NCI-H774 (cell line): Measurements from ENCODE around the gene GJC2.

Source experiments
- DNase-seq: peaks from one replicate; lab custom pipeline; 2025; lab: John Stamatoyannopoulos, UW

The GJC2 gene

DNA sequence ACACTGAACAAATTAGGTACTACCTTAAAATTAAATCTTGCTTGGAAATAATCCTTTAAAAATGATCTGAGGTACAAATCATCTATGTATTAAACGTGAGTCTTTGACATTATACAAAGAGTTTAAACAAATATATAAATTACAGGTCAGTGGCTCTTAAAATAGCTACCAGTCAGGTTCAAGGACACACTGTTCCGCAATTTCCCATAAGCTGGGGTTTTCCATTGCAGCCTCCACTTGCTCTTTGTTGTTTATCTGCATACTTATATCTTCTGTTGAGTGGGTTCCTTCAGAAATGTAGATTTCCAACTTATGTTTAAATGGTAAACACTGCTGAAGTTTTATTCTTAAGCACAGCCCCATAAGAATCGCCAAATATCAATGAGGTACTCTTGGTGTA, 34.9 kb upstream of the GJC2 start:
- no peak for DNase-seq

DNA sequence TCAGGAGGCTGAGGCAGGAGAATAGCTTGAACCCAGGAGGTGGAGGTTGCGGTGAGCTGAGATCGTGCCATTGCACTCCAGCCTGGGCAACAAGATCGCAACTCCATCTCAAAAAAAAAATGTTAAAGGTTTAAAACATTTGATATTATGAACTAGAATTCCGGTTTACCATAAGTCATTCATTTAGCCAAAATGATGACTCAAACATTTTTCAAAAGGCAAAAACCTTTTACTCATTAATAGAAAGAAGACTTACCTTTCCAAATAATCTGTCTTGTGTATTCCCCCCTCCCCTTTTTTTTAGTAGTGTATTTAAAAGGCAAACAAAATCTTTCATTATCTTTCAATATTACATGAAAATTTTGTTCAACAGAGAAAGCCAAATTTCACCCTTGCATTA, 32.4 kb upstream of the GJC2 start:
- DNase-seq = no peak

DNA sequence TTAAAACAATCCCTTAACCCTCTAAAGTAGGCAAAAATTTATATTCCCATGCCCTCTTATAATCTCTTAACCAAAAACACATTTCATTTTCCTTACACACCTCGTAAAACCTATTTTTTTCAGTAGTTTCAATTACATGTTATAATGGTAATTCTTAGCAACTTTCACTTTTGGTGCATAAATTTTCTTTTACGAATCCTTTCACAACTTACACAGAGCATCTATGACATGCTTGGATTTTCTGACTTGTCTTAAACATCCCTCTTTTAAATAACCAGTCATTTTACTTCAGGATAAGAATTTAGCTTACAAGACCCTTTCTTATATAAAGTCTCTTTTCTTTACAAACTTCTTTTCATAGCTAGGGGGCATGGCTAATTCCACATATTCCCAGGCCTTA, 31.7 kb upstream of the GJC2 start:
- no peak for DNase-seq

DNA sequence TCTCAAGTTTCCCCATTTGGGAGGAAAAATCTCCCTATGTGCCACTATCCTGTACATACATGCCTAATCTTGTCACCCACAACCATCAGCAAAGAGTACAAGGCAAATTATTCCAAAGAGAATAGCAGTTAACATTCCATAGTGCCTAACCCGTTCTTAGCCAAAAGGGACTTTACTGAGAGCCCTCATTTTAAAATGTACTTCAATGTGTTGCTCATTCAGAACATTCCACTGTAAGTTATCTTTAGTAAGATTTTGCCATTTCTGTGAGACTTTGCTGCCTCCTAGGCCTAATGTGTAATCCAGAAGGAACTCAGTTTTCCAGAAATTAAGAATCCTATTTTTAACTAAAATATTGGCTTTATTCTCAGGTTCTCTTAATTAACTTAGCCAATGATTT, 29.4 kb upstream of the GJC2 start:
- no peak for DNase-seq

DNA sequence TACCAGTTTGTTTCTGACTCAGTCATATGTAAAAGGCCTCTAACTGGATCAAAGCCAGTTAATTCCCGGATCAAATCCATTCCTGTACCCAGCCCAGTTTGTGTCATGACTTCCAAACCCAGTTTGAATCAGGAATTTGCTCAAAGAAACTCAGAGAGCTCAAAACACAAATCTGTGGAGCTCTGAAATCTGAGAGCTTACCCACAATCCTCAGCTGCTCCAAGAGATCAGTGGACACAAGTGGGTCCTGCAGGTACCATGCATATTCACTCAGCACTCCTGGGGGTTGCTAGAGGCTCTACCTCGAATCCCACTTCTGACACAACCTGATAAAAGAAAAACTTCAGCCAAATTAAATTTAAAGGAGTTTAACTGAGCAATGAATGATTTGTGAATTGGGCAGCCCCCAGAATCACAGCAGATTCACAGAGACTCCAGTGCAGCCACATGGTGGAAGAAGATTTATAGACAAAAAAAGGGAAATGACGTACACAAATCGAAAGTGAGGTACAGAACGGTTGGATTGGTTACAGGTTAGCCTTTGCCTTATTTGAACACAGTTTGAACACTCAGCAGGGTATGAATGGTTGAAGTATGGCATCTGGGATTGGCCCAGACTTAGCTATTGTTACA, 28.8 kb upstream of the GJC2 start:
- DNase-seq = no peak

DNA sequence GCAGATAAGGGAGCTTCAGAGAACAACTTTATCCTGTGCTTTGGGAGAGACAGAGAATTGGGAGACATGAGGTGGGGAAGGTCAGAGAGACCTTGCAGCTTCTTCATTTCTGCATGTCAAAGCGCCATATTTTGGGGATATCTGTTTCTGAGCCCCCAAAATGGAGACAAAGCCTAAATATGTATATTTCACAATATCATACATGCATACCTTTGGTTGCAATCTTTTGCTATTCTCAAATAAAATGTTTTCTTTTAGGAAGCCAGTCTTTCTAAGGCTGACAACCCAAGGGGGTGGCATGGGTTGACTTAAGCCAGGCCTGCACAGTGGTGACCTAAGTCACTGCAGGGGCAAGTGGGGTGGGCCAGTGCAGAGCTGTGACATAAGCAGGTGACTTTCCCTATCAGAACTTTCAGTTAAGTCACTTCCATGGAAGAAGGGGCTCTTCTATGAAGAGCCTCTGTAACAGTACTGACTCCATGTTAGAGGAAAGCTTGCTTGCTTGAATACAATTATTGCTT, 26.7 kb upstream of the GJC2 start:
- DNase-seq = no peak

DNA sequence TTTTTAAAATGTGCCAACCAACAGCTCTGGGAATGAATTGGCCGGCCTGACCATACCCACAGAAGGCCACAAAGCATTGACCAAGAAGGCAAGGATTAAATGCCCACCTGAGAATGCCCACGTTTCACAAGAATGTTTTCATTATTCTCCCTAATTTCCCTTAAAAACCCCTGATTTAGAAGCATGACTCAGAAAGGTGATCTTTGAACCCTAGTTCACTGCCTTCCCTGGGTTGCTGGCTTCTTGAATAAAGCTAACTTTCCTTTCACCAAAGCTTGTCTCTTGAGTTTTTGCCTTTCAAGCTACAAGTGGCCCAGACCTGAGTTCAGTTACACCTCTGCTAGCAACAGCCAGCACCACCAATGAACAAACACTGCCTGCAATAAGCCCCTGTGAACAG, 26.2 kb upstream of the GJC2 start:
- no peak for DNase-seq

DNA sequence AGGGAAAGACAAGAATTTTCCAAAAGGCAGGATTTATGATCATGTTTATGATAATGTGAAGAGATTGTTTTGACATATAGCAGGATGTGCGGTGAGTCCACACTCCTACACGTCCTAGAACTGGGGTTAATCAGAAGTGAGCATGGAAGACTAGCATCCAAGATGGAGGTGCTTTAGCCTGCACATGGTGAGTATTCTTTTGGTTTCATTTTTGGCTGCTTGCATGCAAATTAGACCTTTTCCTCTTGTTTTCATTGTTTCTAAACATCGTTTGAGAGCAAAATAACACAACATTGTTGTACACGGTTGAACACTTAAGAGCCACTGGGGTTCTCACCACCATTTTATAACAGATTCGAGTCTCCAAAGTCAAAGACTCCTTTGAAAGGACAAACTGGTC, 24.5 kb upstream of the GJC2 start:
- no peak for DNase-seq

DNA sequence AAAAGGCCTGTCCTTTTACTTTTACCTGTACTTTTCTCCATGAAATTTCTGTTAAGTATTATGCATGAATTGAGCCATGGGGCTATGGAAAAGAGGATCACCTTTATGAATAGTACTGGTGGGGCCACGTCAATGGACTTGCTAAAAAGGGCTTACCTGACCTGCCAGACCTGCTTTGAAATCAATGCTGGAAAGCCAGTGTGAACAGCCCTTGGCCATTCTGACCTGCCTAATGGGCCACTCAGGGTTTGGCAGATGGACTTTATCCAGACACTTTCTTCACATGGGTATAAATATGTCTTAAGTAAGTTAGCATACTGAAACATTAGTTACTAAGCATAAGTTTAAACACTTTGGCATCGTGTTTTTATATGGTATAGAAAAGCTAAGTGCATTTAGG, 18.0 kb upstream of the GJC2 start:
- DNase-seq = no peak

DNA sequence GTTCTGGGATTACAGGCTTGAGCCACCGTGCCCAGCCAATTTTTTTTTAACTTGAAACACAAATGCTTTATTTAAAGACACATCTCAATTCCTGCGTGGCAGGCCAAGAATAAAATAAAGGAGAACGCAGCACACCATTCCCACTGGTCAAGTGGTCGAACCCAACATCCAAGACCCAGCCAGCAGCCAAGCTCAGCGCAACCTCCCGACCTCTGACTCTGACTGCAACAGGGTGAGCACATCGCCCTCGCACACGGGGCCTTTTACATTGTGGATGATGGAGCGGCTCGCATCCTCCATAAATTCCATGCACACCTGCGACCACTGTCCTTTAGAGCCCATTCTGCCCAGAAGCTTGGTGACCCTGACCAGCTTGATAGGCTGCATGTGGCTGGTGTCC, 15.1 kb upstream of the GJC2 start:
- DNase-seq = no peak

DNA sequence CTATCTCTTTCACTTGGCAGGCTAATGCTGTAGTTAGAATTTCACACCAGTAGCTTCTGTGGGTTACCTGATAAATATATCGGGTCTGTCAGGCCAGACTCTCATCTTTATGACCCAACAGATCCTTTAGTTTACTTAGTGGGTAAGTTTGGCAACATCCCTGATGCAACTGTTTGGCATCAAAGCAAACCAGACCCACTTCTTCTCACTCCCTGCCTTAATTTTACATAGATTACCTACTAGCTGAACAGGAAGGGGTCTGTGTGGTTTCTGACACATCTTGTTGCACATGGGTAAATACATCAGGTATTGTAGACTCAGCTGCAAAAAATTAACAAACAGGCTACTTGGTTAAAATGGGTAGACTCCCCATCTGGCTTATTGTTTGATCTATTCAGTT, 12.8 kb upstream of the GJC2 start:
- no peak for DNase-seq

DNA sequence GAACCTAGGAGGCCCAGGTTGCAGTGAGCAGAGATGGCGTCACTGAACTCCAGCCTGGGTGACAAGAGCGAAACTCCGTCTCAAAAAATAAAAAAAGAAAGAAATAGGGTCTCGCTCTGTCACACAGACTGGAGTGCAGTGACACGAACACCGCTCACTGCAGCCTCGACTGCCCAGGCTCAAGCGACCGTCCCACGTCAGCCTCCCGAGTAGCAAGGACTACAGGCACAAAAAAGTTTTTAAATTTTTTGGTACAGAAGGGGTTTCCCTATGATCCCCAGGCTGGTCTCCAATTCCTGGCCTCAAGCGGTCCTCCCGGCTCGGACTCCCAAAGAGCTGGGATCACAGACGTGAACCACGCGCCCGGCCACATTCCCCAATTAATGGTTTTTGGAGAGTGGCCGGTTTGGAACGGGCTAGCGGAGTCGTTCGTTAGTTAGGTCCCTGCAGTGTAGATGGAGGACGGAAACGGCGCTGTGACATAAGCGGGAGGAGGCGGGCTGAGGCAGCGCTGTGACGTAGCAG, 10.3 kb upstream of the GJC2 start:
- no peak for DNase-seq

DNA sequence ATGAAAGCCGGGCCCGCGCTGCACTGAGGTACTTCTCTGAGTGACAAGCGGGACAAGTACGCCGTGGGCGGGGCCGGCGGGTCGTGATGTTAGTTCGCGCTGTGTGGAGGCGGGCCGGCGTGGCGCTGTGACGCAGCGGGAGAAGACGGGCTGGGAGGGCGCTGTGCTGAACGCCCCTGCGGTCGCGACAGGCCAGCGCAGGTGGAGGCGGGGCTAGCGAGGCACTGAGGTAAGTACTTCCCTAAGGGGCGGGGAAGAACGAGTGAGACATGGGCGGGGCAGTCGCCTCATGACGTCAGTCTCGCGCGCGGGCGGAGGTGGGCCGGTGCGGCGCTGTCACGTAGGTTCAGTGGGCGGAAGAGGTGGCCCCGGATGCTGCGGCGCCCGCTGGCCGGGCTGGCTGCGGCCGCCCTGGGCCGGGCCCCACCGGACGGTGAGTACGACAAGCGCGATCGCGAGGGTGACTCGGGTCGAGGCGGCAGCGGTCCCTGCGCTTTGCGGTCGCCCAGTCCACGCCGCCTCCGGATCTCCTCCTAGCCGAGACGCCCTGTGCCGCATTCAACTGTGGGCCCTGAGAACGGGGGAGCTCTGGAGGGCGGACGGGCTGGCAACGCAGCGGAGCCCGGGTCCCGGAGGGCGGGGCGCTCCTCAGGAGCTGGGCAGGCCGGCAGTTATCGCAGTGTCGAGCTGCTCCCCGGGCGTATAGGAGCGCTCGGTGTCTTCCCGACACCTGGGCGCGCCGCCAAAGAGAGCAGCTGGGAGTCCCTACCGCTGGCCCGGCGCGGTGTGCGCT, 9.6 kb upstream of the GJC2 start, which contains the start of gene GUK1:
GUK1 (plus strand) TSS at position 349 of the 793 bp plus-strand sequence; CDS start at position 373, 24 bp downstream.
- peak; percentile 99 for DNase-seq

DNA sequence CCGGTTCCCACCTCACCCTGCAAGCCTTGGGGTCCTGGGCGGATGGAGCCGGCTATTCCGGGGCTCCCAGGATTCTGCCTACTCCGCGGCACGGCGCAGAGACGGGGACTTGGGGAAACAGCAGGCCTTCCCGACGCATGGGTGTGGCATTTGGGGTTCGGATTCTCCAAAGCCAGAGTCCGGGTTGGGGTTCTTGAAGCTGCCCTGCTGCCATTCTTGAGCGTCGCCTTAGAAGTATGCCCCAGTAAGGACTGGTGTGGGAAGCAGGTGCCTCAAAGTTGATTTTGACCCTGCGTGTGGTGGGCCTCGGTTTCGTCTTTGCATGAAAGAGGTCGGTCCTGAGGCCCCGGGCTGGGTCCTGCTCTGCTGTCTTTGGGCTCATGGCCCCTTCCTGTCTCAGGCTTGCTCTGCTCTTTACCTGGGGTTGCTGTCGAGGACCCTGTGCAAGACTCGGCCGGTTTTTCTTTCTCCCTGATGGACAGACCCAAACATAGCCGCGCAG, 9.0 kb upstream of the GJC2 start:
- DNase-seq = no peak

DNA sequence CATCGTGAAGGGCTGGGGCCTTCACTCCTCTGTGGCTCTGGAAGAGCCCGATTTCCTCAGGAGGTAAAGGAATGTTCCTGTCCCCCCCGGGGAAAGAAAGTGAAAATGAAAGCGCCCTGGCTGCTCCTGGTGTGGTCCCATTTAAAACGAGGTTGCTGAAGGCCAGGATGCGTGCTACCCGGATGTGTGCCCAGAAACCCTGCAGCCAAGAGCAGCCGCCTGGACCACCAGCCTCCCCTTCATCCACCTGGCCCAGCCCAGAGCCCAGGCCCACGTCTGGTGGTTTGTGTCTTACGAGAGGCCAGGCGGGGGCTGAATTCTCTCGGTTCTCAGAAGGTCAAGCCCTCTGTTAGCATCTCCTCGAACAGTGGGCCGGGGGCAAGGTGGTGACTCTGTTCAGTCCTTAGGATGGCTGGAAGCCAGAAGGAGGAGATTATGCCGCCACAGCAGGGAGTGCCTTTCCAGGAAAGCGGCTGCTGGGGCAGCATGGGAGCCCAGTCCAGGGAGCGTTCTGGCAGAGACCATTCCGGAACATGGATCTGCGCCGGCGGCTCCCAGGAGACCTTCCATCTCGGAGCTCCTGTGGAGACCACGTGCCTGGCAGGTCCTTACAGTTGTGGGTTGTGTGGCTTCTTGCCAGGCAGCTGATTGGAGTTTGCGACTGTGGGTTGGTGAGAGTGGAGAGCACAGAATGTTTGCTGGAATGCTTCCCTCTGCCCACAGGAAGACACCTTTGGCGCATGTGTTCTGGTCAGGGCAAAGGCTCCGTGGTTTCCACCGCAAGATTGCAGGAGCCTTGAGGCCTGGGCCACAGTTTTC, 8.3 kb upstream of the GJC2 start:
- no peak for DNase-seq

DNA sequence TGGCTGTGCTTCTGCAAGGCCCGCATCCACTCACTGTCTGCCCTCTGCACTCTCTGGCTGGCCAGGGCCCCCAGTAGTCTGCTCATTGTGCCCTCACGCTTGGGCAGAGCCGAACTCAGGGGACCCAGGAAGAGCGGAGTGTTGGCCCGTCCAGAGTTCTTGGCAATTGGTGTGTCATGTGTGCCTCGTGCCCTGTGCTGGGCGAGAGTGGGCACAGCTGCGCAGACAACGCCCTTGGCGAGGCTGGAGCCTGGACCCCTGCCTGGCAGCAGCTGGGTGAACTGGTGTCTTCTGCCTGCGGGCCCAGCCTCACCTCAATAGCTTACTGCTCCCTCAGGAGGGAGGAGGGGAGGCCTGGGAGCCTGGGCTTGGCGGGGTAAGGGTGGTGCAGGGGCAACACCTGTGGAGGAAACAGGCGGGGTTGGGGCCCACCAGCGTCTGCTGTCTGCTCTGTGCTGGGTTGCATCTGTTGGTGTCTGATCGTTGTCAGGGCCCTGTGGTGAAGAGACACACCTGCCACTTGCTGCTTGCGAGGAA, 7.5 kb upstream of the GJC2 start:
- DNase-seq = no peak

DNA sequence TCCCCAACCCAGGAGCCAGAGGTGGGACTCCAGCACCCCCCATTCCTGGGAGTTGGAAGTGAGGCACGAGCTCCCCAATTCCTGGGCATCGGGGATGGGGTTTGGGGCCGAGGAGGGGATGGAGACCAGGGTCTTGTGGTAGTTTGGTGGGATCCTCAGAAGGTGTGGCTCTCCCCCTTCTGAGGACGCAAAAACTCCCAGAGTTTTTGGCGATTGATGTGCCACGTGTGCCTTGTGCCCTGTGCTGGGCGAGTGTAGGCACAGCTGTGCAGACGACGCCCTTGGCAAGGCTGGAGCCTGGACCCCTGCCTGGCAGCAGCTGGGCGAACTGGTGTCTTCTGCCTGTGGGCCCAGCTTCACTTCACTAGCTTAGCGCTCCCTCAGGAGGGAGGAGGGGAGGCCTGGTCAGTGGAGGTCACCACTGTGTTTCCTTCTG, 7.0 kb upstream of the GJC2 start:
- no peak for DNase-seq

DNA sequence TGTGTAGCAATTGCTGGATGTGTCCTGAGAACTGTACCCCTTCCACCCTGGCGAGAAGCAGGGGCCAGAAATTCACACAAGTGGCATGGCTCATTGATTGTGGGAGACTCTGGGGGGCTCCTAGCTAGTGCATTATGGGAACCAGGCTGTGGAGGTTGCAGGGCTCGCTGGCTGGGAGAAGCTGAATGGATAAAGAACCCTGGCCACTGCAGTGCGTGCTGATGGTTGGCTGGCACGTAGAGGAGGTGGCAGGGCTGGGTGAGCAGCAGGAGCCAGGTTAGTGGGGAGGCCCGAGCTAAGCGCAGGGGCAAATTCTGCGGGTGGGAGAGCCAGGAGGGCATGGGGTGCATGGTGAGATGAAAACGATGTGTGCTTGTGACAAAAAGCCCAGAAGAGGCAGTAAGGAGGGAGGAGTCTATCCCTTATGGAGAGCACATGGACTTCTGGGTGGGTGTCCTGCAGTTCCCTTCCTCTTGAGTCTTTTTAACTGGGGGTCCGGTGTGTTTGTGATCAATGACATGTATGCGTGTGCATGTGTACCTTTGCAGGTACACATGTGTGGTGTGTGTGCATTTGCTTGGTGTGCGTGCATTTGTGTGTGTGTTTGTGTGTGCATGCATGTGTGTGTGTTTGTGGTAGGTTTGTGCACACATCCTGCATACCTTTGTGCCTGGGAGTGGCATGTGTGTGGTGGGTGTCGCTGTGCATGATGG, 6.1 kb upstream of the GJC2 start:
- no peak for DNase-seq

DNA sequence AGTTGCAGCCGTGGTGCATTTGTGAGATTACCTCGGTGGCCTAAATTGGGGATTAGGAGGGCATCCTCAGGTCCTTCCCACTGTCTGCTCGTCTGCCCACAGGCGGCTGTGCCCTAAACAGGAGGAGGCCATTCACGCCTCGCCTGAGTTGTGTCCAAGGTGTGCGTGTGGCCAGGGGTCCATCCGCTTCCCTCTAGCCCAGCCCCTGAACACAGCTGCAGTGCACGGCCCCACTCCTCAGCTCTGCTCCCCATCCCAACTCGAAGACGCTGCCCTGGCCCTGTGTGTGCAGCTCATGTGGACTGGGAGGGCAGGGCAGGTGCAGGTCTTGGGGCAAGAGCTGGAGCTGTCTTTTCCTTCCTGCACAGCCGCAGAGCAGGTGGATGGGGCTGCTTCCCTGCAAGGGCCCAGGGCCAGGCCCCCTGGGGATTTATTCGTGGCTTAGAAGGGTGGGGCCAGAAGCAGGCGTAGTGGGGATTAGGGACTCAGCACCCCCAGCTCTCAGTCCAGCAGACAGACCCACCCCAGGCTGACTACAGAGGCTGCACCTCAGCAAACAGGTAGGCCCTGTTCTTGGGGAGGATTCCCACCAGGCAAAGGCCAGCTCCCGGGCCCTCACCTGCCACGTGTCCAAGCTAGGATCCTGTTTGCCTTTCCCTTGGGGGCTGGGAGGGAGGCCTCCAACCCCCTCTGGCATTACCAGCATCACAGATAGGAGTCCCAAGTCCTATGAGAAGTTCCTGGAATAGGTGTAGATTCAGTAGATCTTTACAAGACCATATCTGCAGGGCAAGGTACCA, 5.3 kb upstream of the GJC2 start:
- DNase-seq = no peak

DNA sequence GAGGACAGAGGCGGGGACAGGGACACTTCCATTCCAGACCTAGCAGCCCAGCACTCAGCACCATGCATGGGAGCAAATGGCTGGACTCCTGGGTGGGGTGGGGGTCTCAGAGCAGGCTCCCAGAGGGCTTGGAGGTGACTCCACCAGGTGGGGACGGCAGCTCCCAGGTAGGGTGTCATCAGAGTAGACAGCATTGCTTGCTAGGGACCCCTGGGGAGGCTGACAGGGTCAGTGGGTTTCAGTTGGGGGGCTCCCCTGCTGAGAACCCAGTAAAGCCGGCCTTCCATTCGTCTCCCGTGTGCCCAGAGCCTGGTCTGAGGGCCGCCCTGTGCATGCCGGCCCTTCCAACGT, 4.8 kb upstream of the GJC2 start:
- no peak for DNase-seq
